GM18520 (cell line): ENCODE results near the gene ANKRD36.
A peak's percentile ranks its signal among the peaks of the same experiment; 100 is the strongest.
"Not testable (repeated sequence)": the region's sequence is repeated elsewhere in the genome, so short reads cannot be mapped to it uniquely, and the experiment has no call there.

ENCODE experiments used
- ATAC-seq: cut with Tn5 transposase; IDR thresholded peaks from one replicate; pipeline ENCODE4 v1.9.1; 2021; ENCODE audit not compliant: unreplicated experiment

Gene ANKRD36

DNA sequence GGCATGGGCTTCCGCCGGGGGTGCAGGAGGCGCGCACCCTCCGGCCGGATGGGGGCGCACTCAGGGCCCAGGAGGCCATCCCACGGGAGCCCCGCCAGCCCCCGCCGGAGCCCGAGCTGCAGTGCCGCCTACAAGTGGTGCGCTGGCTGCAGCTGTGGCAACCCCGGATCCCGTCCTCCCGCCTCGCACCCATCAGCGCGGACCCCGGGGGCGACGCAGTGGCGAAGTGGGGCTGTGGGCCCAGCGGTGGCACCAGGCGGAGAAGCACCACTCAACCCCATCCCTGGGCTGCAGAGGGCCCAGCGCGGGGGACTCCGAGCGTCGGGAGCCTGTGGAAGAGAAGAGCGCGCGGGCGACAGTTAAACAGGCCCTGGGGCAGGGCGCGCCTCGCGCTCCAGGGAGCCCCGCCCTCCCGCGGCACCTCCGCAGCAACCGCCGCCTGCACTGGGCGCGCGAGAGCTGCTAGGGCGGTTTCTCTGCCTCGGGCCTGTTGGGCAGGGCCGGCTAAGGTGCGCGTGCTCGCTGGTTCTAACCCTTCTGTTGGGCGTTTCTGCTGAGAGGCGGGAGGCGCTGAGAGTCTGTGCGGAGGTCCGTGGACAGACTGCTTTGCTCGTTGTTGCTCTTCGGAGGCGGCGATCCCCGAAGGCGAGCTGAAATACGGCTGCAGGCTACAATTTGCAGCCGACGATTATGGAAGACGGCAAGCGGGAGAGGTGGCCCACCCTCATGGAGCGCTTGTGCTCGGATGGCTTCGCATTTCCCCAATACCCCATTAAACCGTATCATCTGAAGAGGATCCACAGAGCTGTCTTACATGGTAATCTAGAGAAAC is at the start of gene ANKRD36:
ANKRD36 (plus strand) TSS at position 104 of the 832 bp plus-strand sequence; CDS start at position 691, 587 bp downstream.
- ATAC-seq, result peak; percentile 89

GRCh38 chr2:97066030-97066429 is 46.9 kb upstream of the ANKRD36 start:
- not testable (repeated sequence) for ATAC-seq

DNA sequence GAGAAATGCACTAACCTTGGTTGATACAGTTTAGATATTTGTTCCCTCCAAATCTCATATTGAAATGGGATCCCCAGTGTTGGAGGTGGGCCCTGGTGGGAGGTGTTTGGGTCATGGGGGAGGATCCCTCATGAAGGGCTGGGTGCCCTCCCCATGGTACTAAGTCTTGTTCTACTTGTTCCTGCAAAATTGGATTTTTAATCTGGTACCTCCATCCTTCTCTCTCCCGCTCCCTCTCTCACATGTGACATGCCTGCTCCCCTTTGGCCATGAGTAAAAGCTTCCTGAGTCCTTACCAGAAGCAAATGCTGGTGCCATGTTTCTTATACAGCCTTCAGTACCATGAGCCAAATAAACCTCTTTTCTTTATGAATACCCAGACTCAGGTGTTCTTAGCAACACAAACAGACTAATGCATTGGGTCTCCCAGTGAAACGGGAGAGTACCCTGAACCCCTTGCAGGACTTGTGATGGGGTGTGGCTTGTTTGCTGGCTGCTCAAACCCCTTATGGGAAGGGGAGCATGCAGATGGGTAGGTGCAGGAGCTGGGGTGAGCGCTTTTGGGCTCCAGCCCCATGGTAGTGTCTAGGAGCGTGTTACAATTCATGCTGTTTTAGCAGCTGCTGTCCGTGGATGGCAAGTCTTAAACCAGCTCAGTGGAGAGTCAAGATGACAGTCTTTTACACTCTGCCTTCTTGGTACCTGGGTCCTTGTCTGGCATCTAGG is 45.5 kb upstream of the ANKRD36 start:
- no peak for ATAC-seq

DNA sequence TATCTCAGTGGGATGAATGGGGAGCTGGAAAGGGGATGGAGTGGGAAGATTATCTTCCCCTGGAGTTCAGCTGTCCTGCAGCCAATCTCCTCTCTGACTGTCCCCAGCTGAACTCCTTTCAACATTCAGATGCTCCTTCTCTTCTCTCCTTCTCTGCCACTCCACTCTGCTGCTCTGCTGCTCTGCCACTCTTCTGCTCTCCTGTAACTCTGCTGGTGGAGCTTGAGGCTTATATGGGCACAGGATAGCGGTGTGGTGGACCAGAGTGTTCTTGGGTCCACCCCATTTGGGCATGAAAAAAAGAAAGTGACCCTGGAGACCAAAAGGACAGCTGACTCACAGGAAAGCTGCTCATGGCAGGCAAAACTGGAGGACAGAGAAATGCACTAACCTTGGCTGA is 44.9 kb upstream of the ANKRD36 start:
- no peak for ATAC-seq

DNA sequence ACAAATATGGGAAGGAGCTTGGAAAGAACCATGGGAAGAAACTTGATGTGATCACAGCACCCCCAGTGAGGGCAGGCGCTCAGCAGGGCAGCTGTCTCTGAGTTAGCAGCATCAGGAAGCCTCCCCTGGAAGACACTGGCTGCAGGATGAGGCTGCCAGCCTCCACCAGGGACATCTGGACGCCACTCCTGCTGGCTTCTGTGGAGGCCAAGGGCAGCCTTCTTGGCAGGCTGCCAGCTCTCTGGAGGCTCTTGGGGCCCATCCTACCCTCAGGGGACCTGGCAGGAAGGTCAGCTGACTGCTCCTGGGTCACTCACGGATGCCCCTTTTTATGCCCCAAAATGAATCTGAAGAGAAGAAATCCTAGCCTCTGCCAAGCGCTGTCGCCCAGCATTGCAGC is 44.2 kb upstream of the ANKRD36 start:
- ATAC-seq, result not testable (repeated sequence)

GRCh38 chr2:97070915-97071314 is 42.0 kb upstream of the ANKRD36 start:
- not testable (repeated sequence) for ATAC-seq

DNA sequence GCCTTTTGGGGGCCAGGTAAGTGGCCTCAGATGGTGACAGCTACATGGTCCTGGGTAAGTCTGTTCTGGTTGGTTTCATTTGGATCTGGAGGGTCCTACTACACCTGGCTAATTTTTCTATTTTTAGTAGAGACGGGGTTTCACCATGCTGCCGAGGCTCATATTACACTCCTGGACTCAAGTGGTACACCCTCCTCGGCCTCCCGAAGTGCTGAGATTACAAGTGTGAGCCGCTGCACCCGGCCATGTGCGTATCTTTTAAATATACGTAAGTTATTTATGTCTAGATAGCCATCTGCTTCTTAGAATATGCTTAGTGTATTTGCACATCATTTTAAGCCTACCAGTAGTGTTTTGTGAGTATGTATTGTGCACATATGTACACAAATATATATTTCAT is 35.7 kb upstream of the ANKRD36 start:
- not testable (repeated sequence) for ATAC-seq

DNA sequence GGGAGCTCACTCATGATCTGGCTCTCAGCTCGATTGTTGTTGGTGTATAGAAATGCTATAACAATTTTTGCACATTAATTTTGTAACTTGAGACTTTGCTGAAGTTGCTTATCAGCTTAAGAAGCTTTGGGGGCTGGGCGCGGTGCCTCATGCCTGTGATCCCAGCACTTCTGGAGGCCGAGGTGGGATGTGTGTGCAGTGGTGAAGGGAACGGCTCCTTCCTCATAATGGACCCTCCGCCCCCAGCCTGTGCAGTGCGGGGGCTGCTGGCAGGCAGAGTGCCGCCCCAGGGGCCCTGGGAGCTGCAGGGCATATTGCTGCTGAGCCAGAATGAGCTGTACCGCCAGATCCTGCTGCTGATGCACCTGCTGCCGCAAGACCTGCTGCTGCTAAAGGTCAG is 32.1 kb upstream of the ANKRD36 start:
- not testable (repeated sequence) for ATAC-seq

GRCh38 chr2:97082206-97082605 is 30.7 kb upstream of the ANKRD36 start:
- ATAC-seq, result not testable (repeated sequence)

DNA sequence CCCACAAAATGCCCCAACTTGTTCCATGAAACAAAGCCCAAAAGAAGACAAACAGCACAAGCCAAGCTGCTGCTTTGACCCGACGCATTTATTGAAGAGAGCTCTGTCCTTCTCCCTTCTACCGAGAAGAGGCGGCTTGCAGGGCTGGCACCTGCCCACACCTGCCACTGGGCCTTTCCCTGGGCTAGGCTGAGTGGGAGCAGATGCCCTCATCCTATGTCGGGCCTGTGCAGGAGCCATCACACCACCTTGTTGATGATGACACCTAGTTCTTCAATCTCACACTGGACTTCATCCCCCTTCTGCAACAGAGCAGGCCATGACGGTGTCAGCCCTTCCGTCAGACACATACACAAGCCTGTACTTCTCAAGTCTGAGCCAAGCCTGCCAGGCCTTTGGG is 29.4 kb upstream of the ANKRD36 start:
- not testable (repeated sequence) for ATAC-seq

DNA sequence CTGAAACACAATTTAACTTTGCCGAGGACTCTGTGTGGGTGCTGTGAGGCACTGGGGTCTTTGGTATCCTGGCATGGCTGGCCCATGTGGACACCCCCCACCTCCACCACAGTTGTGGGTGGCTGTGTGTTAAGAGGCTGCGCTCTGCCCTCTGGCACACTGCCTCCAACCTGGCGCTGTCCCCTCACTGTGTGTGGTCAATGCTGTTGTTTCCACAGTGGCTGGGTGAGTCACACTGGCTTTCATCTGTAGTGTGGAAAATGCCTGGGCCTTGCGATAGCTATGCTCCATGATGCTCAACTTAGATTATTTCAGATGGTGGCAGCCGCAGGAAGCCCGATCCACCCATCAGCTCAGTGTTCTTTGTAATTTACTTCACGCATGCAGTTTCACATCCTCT is 27.9 kb upstream of the ANKRD36 start:
- not testable (repeated sequence) for ATAC-seq

GRCh38 chr2:97088706-97089105 is 24.2 kb upstream of the ANKRD36 start:
- ATAC-seq, result not testable (repeated sequence)

DNA sequence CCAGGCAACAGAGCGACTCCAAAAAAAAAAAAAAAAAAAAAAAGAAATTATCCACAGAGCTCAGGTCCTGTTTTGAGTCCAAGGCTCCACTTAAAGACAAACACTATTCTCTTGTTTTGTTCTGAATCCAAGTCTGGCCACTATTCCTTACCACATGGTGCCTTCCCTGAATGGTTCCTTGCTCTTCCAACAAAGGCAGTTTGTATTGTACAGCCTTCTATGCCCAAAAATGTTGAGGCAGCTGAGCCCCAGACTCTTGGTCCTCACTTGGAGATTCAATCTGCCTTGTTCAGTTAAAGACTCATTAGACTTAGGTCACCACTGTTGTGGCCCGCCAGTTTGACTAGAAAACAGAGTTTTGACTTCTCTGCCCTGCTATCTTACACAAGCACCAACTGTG is 20.0 kb upstream of the ANKRD36 start:
- ATAC-seq, result not testable (repeated sequence)

GRCh38 chr2:97093983-97094771 is 18.8 kb upstream of the ANKRD36 start:
- ATAC-seq, result not testable (repeated sequence)

DNA sequence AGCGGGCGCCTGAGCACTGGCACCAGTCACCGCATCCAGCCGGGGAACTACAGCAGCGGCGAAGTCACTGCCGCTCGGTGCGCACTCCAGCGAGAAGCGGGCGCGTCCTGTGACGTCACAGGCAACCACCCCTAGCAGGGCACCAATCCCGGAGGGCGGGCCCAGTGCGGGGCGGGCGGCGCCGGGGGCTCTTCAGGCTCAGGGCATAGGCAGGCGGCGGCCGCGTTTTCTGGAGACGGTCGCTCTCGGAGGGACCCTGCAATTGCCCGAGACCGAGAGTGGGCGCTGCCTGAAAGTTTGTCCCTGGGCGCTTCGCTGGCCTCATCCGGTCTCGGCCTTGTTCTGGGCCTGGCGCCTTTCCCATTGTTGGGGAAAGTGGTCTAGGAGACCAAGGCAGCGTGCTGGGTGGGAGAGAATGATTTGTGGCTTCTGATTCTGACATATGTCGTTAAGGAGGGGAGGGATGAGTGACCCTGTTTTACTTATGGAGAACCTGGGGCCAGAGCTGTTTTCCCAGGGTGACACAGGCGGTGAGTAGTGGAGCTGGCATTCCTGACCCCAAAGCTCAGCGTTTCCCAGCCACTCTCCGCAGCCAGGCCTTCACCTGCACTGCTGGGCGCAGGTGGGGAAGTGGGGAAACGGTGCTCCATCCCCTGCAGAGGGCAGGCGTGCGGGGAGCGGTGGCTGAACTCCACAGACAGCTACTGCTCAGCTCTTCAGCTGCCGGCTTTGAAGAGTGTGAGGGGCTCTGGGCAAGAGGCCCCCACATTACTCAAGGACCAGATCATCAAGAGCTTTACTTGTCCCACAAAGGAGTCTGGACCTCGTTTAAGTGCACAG is 18.0 kb upstream of the ANKRD36 start, which contains the start of gene FAHD2B:
FAHD2B (minus strand) TSS at position 111 of the 840 bp plus-strand sequence. CDS start 3,176 bp downstream, outside the sequence.
- peak; percentile 83 for ATAC-seq

GRCh38 chr2:97095661-97096060 is 17.3 kb upstream of the ANKRD36 start:
- no peak for ATAC-seq

DNA sequence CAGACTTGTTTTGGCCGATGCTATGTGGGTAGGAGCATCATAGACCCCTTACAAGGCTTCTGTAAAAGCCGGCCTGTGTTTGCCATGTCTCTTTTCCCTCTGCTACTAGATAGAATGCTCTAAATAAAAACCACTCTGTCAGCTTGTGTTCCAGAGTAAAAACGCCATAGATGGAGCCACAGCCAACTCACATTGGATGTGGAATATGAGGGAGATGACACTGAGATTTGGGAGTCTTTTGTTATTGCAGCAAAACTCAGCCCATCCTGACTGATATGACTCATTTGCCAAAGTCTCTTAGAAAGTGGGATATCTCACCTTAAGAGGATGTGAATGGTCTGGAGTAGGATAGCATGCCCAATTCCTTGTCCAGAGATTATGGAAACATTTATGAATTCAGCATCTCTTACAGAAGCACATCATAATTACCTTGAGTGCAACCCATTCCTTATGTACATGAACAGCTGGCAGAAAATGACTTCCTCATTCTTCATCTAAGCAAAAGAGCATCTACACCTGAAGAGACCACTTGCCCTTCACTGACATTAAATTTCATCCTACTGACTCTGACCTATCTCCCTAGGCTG is 14.1 kb upstream of the ANKRD36 start:
- ATAC-seq, result not testable (repeated sequence)

DNA sequence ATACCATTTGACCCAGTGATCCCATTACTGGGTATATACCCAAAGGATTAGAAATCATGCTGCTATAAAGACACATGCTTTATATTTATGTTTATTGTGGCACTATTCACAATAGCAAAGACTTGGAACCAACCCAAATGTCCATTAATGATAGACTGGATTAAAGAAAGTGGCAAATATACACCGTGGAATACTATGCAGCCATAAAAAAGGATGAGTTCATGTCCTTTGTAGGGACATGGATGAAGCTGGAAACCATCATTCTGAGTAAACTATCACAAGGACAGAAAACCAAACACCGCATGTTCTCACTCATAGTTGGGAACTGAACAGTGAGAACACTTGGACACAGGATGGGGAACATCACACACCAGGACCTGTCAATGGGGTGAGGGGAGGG is 6.1 kb upstream of the ANKRD36 start:
- not testable (repeated sequence) for ATAC-seq

DNA sequence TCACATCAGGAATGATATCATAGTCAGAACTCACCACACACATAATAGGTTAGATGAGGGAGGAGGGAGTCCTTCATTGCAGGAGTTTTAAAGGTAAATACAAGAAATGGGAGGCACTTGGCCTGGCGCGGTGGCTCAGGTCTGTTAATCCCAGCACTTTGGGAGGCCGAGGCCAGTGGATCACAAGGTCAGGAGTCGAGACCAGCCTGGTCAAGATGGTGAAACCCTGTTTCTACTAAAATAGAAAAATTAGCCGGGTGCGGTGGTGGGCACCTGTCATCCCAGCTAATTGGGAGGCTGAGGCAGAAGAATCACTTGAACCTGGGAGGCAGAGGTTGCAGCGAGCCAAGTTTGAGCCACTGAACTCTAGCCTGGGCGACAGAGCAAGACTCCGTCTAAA is 1.7 kb upstream of the ANKRD36 start:
- not testable (repeated sequence) for ATAC-seq
